Adipocyte (in vitro differentiated cells): ENCODE results near the gene PDE4D.
"Not testable (repeated sequence)": the region's sequence is repeated elsewhere in the genome, so short reads cannot be mapped to it uniquely, and the experiment has no call there.

Experiments used
- DNase-seq: peaks from one replicate; pipeline ENCODE4 v3.0.0-alpha.2; 2015; ENCODE audit warnings: low read depth
- H3K27me3 ChIP-seq: replicated peaks from 2 replicates; pipeline ENCODE4 v1.7.0; 2013; ENCODE audit warnings: mild to moderate bottlenecking, low read length, moderate library complexity; ENCODE audit not compliant: control insufficient read depth, insufficient read depth
- H3K36me3 ChIP-seq: 2 replicates; pipeline ENCODE4 v1.7.0; 2013; ENCODE audit warnings: low read length, mild to moderate bottlenecking, moderate library complexity; ENCODE audit not compliant: control insufficient read depth, insufficient read depth, severe bottlenecking
- H3K4me1 ChIP-seq: 2 replicates; pipeline ENCODE4 v1.7.0; 2013; ENCODE audit warnings: mild to moderate bottlenecking, low read length, moderate library complexity; ENCODE audit not compliant: control insufficient read depth, insufficient read depth
- H3K4me3 ChIP-seq: 2 replicates; pipeline ENCODE4 v1.7.0; 2013; ENCODE audit warnings: mild to moderate bottlenecking, low read length, moderate library complexity
- H3K9ac ChIP-seq: 2 replicates; pipeline ENCODE4 v1.7.0; 2013; ENCODE audit warnings: mild to moderate bottlenecking, low read length, moderate library complexity
- H3K9me3 ChIP-seq: 2 replicates; pipeline ENCODE4 v1.7.0; 2013; ENCODE audit warnings: mild to moderate bottlenecking, low read length, moderate library complexity; ENCODE audit not compliant: control insufficient read depth

PDE4D gene

GRCh38 chr5:58999804-59000203 lies 893.7 kb downstream of the PDE4D start:
- Histone ChIP-seq H3K4me3 (no peak overlapping the region), H3K27me3 (no peaks in the 10 kb centered on the region), H3K4me1 (no peaks in the 10 kb centered on the region), H3K9me3 (no peaks in the 10 kb centered on the region), H3K9ac (no peak overlapping the region), H3K36me3 (no peaks in the 10 kb centered on the region)
- DNase-seq = no peak

GRCh38 chr5:58998544-58998943 lies 895.0 kb downstream of the PDE4D start:
- Histone ChIP-seq H3K27me3 (no peaks in the 10 kb centered on the region), H3K9ac (no peak overlapping the region), H3K36me3 (no peaks in the 10 kb centered on the region), H3K4me1 (no peaks in the 10 kb centered on the region), H3K4me3 (no peak overlapping the region), H3K9me3 (no peaks in the 10 kb centered on the region)
- no peak for DNase-seq

DNA sequence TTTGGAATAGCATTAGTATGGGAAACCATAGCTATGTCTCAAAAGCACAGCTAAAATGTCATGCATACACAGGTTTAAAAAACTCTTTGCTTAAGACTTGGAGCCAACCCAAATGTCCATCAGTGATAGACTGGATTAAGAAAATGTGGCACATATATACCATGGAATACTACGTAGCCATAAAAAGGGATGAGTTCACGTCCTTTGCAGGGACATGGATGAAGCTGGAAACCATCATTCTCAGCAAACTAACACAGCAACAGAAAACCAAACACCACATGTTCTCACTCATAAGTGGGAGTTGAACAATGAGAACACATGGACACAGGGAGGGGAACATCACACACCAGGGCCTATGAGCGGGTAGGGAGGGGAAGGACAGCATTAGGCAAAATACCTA lies 897.7 kb downstream of the PDE4D start:
- not testable (repeated sequence) for H3K4me1 ChIP-seq, H3K9me3 ChIP-seq, H3K27me3 ChIP-seq, H3K9ac ChIP-seq, H3K36me3 ChIP-seq, H3K4me3 ChIP-seq, DNase-seq

GRCh38 chr5:58993461-58993860 lies 900.1 kb downstream of the PDE4D start:
- H3K9me3 ChIP-seq = no peaks in the 10 kb centered on the region
- DNase-seq = no peak
- H3K4me1 ChIP-seq = no peaks in the 10 kb centered on the region
- H3K27me3 ChIP-seq = no peaks in the 10 kb centered on the region
- H3K36me3 ChIP-seq = no peaks in the 10 kb centered on the region
- H3K4me3 ChIP-seq = no peak overlapping the region
- no peak overlapping the region for H3K9ac ChIP-seq

DNA sequence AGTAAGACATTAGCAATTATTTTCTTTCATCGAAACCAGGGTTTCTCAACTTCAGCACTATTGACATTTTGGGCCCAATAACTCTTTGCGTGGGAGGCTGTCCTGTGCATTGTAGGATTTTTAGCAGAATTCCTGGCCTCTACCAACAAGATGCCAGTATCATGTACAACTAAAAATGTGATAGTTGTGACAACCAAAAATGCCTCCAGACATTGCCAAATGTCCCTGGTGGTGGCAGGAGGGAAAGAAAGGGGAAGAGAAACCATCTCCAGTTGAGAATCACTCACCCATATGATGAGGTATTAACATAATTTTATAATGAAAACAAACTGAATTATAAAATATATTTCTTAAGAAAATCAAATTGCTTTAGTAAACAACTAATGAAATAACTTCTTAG lies 904.6 kb downstream of the PDE4D start:
- no peaks in the 10 kb centered on the region for H3K4me1 ChIP-seq
- H3K27me3 ChIP-seq = no peaks in the 10 kb centered on the region
- no peak overlapping the region for H3K9ac ChIP-seq
- H3K9me3 ChIP-seq = no peaks in the 10 kb centered on the region
- no peak overlapping the region for H3K4me3 ChIP-seq
- no peak for DNase-seq
- no peaks in the 10 kb centered on the region for H3K36me3 ChIP-seq

DNA sequence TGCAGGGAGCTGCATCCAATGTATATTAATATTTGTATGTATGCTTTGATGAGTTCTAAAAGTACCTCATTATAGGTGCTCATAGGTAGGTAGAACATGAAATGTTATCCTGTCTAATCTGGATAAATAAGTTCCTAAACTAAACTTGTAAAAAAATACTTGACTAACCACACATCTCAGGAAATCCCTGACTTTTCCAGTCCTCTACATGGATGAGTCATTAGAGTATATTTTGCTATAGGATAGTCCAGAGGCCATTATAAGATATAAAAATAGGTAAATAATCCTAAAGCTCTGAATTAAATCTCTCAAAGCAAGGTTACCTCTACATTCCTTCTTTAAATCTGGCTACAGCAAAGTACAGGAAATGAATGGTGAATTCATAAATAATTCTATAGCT lies 906.3 kb downstream of the PDE4D start:
- H3K9me3 ChIP-seq = no peaks in the 10 kb centered on the region
- DNase-seq = no peak
- H3K9ac ChIP-seq = no peak overlapping the region
- no peaks in the 10 kb centered on the region for H3K36me3 ChIP-seq
- H3K4me1 ChIP-seq = no peaks in the 10 kb centered on the region
- no peaks in the 10 kb centered on the region for H3K27me3 ChIP-seq
- H3K4me3 ChIP-seq = no peak overlapping the region

- DNase-seq = no peak
- Histone ChIP-seq H3K4me1 (no peaks in the 10 kb centered on the region), H3K4me3 (no peak overlapping the region), H3K9me3 (no peaks in the 10 kb centered on the region), H3K9ac (no peak overlapping the region), H3K36me3 (no peaks in the 10 kb centered on the region), H3K27me3 (no peaks in the 10 kb centered on the region)
Observed at GRCh38 chr5:58986281-58986680, 907.2 kb downstream of the PDE4D start.

- no peaks in the 10 kb centered on the region for H3K36me3 ChIP-seq
- H3K9me3 ChIP-seq = no peaks in the 10 kb centered on the region
- H3K27me3 ChIP-seq = no peaks in the 10 kb centered on the region
- no peak overlapping the region for H3K4me3 ChIP-seq
- H3K9ac ChIP-seq = no peak overlapping the region
- DNase-seq = no peak
- H3K4me1 ChIP-seq = no peaks in the 10 kb centered on the region
Observed at GRCh38 chr5:58985759-58986158, 907.8 kb downstream of the PDE4D start.

GRCh38 chr5:58985311-58985710 lies 908.2 kb downstream of the PDE4D start:
- Histone ChIP-seq H3K4me1 (no peaks in the 10 kb centered on the region), H3K9ac (no peak overlapping the region), H3K4me3 (no peak overlapping the region), H3K36me3 (no peaks in the 10 kb centered on the region), H3K27me3 (no peaks in the 10 kb centered on the region), H3K9me3 (no peaks in the 10 kb centered on the region)
- no peak for DNase-seq

- H3K9ac ChIP-seq = no peak overlapping the region
- H3K4me1 ChIP-seq = no peaks in the 10 kb centered on the region
- no peaks in the 10 kb centered on the region for H3K36me3 ChIP-seq
- no peak overlapping the region for H3K4me3 ChIP-seq
- no peaks in the 10 kb centered on the region for H3K27me3 ChIP-seq
- H3K9me3 ChIP-seq = no peaks in the 10 kb centered on the region
- DNase-seq = no peak
Observed at GRCh38 chr5:58983526-58984452, 909.7 kb downstream of the PDE4D start.

GRCh38 chr5:58980890-58981289 lies 912.6 kb downstream of the PDE4D start:
- Histone ChIP-seq H3K36me3 (peaks cover 10% of the 10 kb centered on the region), H3K9ac (no peak overlapping the region), H3K9me3 (no peaks in the 10 kb centered on the region), H3K27me3 (no peaks in the 10 kb centered on the region), H3K4me3 (no peak overlapping the region), H3K4me1 (no peaks in the 10 kb centered on the region)
- DNase-seq = no peak

DNA sequence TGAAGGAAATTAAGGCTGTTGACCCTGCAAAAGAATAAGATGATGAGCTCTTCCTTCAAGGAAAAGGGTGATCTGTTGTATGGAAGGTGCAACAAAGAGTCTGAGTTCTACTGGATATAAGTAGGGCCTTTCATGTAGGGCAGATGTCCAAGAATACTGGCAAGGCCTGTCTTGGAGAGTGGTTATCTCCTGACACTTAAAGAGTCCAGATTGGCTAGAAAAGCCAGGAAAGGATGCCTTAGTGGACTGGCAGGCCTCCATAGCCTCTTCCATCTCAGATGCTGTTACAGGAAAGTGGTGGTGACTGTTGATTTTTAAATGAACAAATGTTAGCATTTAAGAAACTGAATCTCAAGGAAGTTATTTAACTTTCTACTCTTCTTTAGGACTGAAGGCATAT lies 914.4 kb downstream of the PDE4D start:
- Histone ChIP-seq H3K36me3 (peaks cover 24% of the 10 kb centered on the region), H3K9me3 (no peaks in the 10 kb centered on the region), H3K9ac (no peak overlapping the region), H3K27me3 (no peaks in the 10 kb centered on the region), H3K4me3 (no peak overlapping the region), H3K4me1 (no peaks in the 10 kb centered on the region)
- no peak for DNase-seq
